Posterior cingulate gyrus (tissue), 11 donors: ENCODE measurements around the gene DSTYK.
A peak's percentile ranks its signal among the peaks of the same experiment; 100 is the strongest.

Source experiments
- DNase-seq, 10 donors: peaks; one replicate each; pipeline versions ENCODE4 v3.0.0 to v3.0.0-alpha.2; 2020 to 2021; ENCODE audit warnings: mixed read lengths in 3 of 10
- intact Hi-C: fragments of 100-400 bp; cut with DNase I; formaldehyde crosslinking; loops from one replicate; pipeline ENCODE4 v1.15.1; 2023

Gene DSTYK, protein sequence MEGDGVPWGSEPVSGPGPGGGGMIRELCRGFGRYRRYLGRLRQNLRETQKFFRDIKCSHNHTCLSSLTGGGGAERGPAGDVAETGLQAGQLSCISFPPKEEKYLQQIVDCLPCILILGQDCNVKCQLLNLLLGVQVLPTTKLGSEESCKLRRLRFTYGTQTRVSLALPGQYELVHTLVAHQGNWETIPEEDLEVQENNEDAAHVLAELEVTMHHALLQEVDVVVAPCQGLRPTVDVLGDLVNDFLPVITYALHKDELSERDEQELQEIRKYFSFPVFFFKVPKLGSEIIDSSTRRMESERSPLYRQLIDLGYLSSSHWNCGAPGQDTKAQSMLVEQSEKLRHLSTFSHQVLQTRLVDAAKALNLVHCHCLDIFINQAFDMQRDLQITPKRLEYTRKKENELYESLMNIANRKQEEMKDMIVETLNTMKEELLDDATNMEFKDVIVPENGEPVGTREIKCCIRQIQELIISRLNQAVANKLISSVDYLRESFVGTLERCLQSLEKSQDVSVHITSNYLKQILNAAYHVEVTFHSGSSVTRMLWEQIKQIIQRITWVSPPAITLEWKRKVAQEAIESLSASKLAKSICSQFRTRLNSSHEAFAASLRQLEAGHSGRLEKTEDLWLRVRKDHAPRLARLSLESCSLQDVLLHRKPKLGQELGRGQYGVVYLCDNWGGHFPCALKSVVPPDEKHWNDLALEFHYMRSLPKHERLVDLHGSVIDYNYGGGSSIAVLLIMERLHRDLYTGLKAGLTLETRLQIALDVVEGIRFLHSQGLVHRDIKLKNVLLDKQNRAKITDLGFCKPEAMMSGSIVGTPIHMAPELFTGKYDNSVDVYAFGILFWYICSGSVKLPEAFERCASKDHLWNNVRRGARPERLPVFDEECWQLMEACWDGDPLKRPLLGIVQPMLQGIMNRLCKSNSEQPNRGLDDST

DNA sequence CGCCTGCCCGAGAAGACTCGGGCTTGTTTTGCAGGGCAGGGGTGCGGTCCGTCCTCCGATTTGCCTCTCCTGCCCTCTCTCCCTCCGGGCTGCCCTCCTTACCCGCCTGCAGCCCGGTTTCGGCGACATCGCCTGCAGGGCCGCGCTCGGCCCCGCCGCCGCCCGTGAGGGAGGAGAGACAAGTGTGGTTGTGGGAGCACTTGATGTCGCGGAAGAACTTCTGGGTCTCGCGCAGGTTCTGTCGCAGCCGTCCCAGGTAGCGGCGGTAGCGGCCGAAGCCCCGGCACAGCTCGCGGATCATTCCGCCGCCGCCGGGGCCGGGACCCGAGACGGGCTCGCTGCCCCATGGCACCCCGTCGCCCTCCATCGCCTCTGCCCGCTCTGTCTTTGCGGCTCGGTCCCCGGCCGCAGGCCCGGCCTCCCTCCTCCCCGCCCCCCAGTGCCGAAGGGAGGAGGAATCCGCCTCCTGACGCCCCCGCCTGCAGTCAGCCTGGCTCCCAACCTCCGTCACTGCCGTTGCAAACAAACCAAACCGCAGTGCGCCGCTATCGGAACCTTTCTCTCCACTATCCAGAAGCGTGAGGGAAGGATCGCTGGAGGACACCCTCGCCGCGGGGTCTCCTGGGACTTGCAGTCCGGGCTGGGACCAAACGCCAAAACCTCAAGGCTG lies at the start of gene DSTYK:
TSS of gene DSTYK (minus strand) at position 534 of the 670 bp plus-strand sequence. CDS start at position 367, 167 bp downstream.
- DNase-seq, result peak; percentile 92 to 99 (median 96)
- intact Hi-C loops, result loop anchor here (1.0 to 5.0 kb wide), 4 partner anchors 16 to 89 kb away; partner anchors contain the start of gene TMCC2

DNA sequence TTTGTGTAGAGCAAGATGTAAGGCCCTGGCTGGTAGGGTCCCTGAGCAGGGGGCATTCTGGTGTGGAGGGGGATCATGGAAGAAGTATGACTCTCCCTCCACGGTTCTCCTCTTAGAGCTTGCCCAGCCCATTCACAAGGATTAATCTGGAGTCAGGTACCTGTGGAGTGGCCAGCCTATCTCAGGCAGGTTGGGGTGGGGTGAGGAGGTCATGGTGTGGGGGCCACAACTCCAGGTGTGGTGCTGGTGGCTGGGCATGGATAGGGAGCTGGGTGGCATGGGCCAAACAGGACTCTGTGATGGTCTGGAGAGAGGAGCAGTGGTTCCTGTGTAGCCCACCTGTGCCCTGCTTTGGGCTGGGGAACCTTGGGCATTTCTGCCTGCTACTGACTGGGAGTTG lies 48.5 kb upstream of the DSTYK start:
- peak in 2 of 10 donors; percentile 9 to 67 for DNase-seq
- intact Hi-C loops, result loop anchor here (5.0 to 10.0 kb wide), 4 partner anchors 48 to 275 kb away; partner anchors contain the start of genes CNTN2, DSTYK and RBBP5

DNA sequence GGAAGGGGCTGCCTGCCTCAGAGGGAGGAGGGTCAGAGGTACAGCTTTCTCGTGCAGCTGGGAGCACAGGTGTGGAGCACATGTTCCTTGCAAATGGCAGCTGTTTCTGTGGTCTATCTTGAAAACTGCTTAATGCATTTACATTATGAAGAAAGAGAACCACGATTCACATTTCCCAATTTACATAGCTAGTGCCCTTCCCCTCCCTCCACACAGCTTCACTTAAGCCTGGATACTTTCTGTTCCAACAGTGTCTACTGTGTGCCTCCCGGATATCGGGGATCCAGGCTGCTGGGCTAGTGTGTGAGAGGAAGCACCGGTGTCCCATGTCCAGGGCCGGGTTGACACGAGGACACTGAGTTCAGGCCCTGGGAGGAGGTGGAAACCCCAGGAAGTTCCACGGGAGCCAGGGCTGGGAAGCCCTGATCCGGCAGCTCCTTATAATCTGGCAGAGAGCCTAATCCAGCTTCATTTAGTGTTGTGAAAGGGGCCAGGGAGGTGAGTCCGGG lies 47.9 kb upstream of the DSTYK start:
- intact Hi-C loops, result loop anchor here (5.0 to 10.0 kb wide), 4 partner anchors 47 to 275 kb away; partner anchors contain the start of genes CNTN2, DSTYK and RBBP5
- DNase-seq, result peak in 1 of 10 donors; percentile 47

DNA sequence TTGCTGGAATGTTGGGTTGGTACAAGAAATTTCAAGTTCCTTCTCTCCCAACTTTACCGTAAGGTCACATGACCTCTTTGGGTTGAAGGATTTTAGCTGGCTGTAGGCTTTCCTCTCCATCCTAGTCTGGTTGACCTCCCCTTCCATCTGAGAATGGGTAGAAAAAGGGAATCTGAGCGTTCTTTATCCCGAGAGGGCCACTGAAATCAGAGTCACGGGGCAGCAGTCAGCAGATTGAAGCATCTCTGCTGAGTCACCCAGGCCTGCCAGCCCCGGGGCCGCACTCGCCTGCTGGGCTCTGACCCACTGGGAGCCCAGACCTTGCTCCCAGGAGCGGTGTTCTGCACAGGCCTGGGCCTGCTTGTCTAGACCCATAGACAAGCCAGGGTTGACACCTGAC lies 47.2 kb upstream of the DSTYK start:
- intact Hi-C loops, result loop anchor here (5.0 to 10.0 kb wide), 4 partner anchors 46 to 274 kb away; partner anchors contain the start of genes CNTN2, DSTYK and RBBP5

DNA sequence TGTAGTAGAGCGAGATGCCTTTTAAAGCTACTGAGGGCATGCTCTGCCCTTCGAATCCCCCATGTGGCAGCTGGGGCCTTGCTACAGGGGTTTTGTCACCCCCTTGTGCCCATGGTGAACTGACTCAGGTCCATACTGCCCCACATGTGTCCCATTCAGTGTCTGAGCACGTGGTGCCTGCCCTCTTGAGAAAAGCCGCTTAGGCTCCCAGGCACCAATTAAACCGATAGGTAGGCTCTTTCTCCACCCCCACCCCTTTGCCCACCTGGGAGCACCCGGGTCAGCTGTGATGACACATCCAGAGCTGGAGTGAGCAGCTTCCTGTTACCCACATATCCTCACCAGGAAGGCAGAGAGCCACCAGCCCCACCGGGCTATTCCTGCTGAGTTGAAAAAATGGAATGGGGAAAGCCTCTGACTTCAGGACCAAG lies 46.8 kb upstream of the DSTYK start:
- intact Hi-C loops, result loop anchor here (5.0 to 10.0 kb wide), 4 partner anchors 46 to 273 kb away; partner anchors contain the start of genes CNTN2, DSTYK and RBBP5
- DNase-seq, result peak in 1 of 10 donors; percentile 5

More for the DNA sequence above, 47.2 kb upstream of the DSTYK start:
- peak; percentile 45 to 96 (median 73) for DNase-seq

DNA sequence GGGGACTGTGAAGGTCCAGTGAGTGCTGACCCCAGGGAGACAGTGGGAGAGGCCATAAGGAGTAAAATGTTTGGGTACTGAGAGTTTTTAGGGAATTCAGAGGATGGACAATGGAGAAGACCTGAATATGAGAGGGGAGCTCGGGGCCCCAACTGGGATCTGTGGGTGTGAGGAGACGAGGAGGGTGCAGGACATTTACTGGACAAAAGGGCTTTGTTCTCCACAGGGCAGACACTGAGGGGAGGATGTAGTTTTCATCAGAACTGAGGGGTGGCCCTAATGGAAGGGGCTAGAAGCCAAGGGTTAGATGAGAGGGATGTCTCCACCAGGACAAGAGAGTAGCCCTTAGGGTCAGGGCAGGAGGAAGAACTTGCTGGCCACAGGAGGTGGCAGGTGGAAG lies 46.2 kb upstream of the DSTYK start:
- DNase-seq, result peak in 2 of 10 donors; percentile 45 to 67
- intact Hi-C loops, result loop anchor here (2.0 to 10.0 kb wide), 5 partner anchors 29 to 273 kb away; partner anchors contain the start of genes CNTN2, DSTYK and RBBP5

DNA sequence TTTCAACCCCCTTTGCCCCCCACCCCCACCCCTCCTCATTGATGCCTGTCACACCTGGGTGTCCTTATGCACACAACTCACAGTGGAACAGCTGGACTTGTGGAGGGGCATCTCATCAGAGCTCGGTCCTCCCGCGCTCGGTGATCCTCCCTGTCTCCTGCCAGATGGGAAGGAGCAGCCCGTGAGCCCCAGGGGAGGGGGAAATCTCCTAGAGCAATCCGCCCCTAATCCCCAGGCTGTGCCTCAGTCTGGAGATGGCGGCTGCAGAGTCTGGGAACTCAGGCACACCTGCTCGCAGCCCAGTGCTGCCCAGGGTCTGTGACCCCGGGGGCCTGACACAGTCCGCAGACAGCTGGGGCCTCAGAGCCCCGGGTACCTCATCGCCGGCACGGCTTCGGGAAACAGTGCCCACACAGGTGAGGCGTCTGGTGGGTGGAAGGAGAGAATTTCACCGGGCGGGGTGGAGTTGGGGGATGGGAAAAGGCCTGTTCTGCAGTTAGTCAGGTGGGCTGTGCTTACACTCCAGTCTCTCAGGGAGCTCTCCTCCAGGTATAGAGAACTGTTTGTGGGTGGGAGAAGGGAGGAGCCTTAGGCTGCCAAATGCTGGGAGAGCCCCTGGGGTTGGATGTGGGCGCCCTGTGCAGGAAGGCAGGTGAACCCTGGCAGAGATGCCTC lies 45.6 kb upstream of the DSTYK start:
- intact Hi-C loops, result loop anchor here (2.0 to 10.0 kb wide), 5 partner anchors 28 to 272 kb away; partner anchors contain the start of genes CNTN2, DSTYK and RBBP5
- DNase-seq, result peak in 1 of 10 donors; percentile 68

DNA sequence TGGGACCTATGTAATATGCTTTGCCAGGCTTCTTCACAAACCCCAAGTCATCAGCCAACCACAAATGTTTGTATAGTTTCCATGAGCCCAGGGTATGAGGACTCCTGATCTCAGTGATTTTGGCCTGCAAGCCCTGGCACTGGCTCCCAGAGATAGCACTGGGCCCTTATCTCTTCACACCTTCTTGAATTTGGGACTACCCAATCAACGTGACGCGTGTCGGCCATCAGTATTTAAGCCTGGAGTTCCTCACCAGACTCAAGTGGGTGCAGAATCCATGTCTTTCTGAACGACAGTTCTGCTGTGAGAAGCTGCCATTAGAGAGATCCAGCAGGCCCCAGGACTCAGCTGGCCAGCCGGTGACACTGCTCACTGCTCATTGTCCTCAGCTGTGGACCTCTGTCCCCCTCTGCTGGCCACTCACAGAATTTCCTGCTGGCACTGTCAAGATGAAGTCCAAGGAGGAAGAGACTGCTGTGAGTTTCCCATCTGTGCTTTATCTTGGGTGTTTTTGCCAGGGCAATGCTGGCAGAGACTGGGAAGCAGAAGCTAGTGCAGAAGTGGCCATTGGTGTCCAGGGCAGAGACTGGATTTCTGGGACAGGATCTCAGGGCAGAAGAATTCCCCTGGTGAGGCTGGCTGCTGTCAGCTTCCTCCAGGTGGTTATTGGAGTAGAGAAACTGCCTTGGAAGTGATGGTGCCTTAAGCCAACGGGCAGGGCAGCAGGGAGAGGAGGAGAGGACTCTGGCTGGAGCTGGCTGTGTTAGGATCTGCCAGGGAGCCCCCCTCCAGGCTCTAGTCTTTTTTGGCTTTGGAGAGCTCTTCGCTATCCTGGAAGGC lies 44.7 kb upstream of the DSTYK start:
- DNase-seq, result peak; percentile 92 to 99 (median 96)
- intact Hi-C loops, result loop anchor here (2.0 to 10.0 kb wide), 5 partner anchors 27 to 271 kb away; partner anchors contain the start of genes CNTN2, DSTYK and RBBP5

DNA sequence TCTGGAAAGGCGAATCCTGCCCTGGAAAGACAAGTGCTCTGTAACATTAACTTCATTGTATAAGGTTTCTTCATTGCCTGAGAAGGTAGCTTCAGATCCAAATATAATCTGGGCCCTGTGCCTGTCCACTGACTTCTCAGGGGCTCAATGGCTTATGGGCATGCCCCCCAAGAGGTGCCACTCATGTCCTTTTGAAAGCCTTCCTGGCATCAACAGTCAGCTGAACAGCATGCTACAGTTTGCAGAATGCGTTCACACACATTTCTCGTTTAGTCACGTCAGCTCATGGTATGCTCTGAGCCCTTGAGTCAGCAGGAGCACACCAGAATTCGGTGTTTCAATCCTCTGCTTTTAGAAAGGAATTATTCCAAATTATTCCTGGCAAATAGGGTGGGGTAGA lies 40.1 kb upstream of the DSTYK start:
- intact Hi-C loops, result loop anchor here (10.0 kb wide), 3 partner anchors 127 to 267 kb away; partner anchors contain the start of genes CNTN2 and RBBP5
- DNase-seq, result peak in 1 of 10 donors; percentile 30

DNA sequence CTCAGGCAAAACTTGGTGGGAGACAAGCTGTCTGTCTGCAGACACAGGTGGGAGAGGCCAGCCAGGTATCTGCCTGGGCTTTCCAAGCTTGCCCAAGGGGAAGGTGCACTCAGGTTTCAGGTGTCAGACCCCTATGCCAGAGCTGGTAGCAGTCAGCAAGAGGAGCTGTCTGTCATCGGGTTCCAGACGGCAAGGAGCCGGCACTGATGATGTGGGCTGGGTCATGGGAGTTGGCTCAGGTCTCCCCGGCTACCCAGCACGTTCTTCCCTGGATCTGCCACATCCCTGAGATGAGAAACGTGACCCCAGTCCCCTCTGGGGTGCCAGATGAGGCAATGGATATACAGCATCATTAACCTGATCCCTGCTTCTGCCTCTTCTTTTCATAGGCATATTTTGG lies 39.2 kb upstream of the DSTYK start:
- DNase-seq, result peak in 2 of 10 donors; percentile 22 to 59
- intact Hi-C loops, result loop anchor here (10.0 kb wide), 3 partner anchors 126 to 266 kb away; partner anchors contain the start of genes CNTN2 and RBBP5

DNA sequence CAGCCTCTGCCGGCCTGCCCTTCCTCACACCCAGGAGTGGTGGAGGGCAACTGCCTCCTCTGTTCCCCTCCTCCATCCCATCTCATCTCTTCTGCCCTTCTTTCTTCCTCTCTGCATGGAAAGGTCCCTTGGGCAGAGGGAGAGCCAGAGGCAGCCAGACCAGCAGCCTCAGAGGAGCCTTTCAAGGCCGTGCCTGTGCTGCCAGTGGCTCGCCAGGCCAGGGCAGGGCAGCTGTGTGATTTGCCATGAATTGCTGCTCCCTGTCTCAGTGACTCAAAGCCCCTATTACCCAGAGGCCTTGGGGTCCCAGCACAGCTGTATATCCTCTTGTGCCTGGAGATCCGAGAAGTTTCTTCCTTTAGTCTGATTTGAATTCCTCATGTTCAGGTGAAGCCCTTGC lies 38.1 kb upstream of the DSTYK start:
- intact Hi-C loops, result loop anchor here (10.0 kb wide), 3 partner anchors 125 to 265 kb away; partner anchors contain the start of genes CNTN2 and RBBP5
- DNase-seq, result peak in 2 of 10 donors; percentile 66 to 88

DNA sequence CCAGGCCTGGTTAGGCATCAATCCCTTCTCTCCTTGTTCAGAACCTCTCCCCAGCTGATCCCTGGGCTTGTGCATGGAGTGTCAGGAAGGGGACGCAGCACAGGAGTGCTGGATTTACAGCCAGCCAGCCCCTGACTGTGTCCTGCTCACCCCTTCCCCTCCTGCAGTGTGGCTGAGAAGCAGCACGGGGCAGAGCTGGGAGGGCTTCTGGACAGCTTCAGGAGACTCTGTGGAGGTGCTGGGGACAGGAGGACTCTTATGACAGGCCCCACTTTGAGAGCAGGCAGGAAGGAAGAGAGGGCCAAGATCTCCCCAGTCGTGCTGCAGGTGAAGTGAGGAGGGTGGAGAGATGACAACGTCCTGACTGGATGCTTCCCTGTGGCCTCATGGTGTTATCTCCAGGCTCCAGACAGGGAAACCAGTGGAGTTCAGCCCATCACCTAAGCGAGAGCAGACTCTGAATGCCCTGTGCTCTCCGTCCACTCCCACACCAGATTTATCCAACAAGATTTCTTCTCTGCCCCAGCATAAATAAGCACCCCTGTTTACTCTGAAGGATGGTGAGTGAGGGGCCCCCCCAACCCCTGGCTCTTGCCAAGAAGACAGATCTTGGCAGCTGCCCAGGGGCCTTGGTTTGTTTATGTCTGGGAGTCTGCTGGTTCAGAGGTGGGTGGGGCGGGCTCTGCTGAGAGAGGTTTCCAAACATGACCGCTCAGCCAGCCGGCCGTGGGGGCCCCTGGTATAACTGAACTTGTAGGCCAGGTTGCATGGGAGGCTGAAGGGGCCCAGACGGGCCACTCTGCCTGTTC lies 37.5 kb upstream of the DSTYK start:
- intact Hi-C loops, result no loop called here
- DNase-seq, result peak; percentile 59 to 96 (median 79)

DNA sequence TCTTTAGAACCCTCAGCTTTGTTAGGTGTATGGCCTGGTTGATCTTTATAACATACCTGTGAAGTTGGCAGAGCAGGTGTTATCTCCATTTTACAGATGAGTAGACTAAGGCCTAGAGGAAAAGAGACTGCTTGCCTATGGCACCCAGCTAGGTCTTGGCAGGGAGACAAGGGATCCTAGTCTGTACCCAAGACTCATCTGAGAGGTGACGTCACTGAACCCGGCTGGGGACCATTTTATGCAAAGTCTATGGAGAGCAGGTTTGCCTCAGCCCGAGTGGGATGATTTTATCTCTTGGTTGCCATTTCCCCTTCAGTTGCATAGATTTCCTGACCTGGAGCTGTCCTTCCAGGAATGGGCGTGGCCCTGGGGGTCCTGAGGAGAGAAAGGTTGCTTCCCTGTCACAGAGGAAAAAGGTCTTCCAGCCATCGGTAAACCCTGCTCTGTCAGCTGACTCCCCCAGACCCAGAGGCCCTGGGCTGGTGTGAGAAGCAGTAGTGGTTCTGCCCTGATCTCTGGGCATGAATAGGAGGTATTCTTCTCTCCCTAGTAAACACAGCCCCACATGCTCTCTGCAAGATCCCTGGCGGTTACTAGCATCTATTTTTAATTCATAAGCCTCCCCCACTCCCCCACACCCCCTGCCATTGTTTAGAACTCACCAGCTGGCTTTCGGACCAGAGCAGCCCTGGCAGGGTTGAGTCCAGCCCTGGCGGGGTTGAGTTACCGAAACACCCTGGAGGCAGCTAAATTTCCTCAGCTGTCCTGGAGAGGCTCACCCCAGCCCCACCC lies 35.8 kb upstream of the DSTYK start:
- peak; percentile 53 to 96 (median 74) for DNase-seq

DNA sequence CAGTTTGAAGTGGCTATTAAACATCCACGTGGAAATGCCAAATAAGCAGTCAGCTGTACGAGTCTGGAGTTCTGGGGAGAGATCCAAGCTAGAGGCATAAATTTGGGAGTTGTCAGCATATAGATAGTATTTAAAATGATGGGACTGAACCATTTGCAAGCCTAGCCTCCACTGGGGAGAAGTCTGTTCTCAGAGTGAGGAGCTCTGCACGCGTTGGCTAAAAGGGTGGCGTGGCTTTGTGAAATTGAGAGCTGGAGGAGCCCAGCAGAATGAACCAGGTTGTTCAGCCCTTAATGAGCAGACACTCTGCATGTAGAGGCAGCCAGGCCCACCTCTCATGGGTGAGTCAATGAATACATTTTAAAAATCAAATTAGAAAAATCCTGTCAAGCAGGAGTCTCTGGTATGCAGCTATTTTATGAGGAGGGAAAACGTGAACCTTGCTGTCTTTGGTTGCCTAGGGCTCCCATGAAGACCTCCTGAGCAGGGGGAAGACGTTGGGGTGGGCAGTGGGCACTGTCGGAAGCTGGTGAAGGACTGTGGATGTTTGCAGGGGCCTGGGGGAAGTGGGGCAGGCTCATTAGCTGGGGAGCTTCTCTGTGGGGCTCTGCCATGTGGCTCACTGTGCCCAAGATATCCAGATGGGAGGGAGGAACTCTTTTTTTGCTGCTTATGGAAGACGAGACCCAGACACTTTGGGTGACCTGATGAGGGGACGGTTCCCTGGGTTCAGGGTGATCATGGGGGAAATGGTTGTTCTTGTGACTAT lies 35.0 kb upstream of the DSTYK start:
- peak in 4 of 10 donors; percentile 8 to 67 (median 38) for DNase-seq
- intact Hi-C loops, result no loop called here

More for the DNA sequence above, 35.8 kb upstream of the DSTYK start:
- intact Hi-C loops, result no loop called here

DNA sequence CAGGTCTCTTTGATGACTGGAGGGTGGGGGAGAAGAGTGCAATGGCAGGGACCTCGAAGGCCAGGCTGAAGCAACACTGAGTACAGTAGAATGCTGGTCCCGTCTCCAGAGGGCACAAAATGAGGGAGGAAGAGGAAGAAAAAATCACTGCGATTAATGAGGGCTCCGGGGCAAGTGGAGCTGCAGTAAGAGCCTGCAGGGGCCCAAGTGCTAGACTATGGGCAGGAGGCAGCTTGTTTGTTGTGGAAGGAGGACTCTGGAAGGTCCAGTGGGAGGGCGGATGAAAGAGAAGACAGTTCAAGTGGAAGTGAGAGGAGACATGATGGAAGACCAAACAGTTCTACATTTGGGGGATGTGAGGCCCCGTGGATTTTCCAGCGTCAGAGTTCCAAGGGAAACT lies 33.6 kb upstream of the DSTYK start:
- peak in 2 of 10 donors; percentile 15 to 55 for DNase-seq
- intact Hi-C loops, result no loop called here
